ENCODE results near the gene IGSF3.

- TF ChIP-seq CTCF (IDR thresholded peaks at IDR 0.05; ENCODE audit: control extremely low read depth in 1 of 3, insufficient read depth in 1 of 3, low read depth in 1 of 3, low read length in 3 of 3) (no peak), TCF12 (IDR thresholded peaks at IDR 0.05; ENCODE audit: low read depth, low read length) (no peak), POLR2A (IDR thresholded peaks at IDR 0.05; ENCODE audit: control extremely low read depth in 1 of 2, low read depth in 2 of 2, low read length in 2 of 2) (no peak)
Observed at GRCh38 chr1:116699605-116700004, 32.1 kb upstream of the IGSF3 start.

Data from H1 (cell line).